HG03060 (cell line): ENCODE results near the gene CNOT4.
A peak's percentile ranks its signal among the peaks of the same experiment; 100 is the strongest.
"Not testable (repeated sequence)": the region's sequence is repeated elsewhere in the genome, so short reads cannot be mapped to it uniquely, and the experiment has no call there.

ENCODE experiments used
- ATAC-seq: cut with Tn5 transposase; IDR thresholded peaks from one replicate; pipeline ENCODE4 v1.9.1; 2021; ENCODE audit warnings: low read depth, moderate number of reproducible peaks; ENCODE audit not compliant: unreplicated experiment

CNOT4 gene

GRCh38 chr7:135370656-135371055, 139.2 kb downstream of the CNOT4 start:
- ATAC-seq, result no peak

- no peak for ATAC-seq
These were observed 140.5 kb downstream of the CNOT4 start for GRCh38 chr7:135369405-135369804.

GRCh38 chr7:135368416-135369186, 141.3 kb downstream of the CNOT4 start:
- ATAC-seq, result no peak

- ATAC-seq, result no peak
These were observed 142.9 kb downstream of the CNOT4 start for GRCh38 chr7:135366843-135367508.

GRCh38 chr7:135365721-135366120, 144.2 kb downstream of the CNOT4 start:
- no peak for ATAC-seq

GRCh38 chr7:135364206-135364605, 145.7 kb downstream of the CNOT4 start:
- no peak for ATAC-seq

GRCh38 chr7:135362871-135363270, 147.0 kb downstream of the CNOT4 start:
- ATAC-seq, result no peak

- ATAC-seq, result no peak
These were observed 148.1 kb downstream of the CNOT4 start for GRCh38 chr7:135361788-135362187.

- ATAC-seq, result no peak
These were observed 150.3 kb downstream of the CNOT4 start for GRCh38 chr7:135359615-135360014.

GRCh38 chr7:135355377-135356048, 154.4 kb downstream of the CNOT4 start:
- no peak for ATAC-seq

GRCh38 chr7:135353832-135354231, 156.1 kb downstream of the CNOT4 start:
- no peak for ATAC-seq

- ATAC-seq, result no peak
These were observed 157.6 kb downstream of the CNOT4 start for GRCh38 chr7:135352285-135352684.

- ATAC-seq, result not testable (repeated sequence)
These were observed 158.8 kb downstream of the CNOT4 start for GRCh38 chr7:135351070-135351469.

- no peak for ATAC-seq
These were observed 160.2 kb downstream of the CNOT4 start for GRCh38 chr7:135349746-135350145.

GRCh38 chr7:135348493-135348892, 161.4 kb downstream of the CNOT4 start:
- ATAC-seq, result no peak

- ATAC-seq, result no peak
These were observed 166.5 kb downstream of the CNOT4 start for GRCh38 chr7:135343361-135343760.

- ATAC-seq, result no peak
These were observed 167.0 kb downstream of the CNOT4 start for GRCh38 chr7:135342887-135343286.

GRCh38 chr7:135341049-135341448, 168.9 kb downstream of the CNOT4 start:
- ATAC-seq, result no peak

GRCh38 chr7:135337977-135338550, 171.8 kb downstream of the CNOT4 start:
- ATAC-seq, result no peak

GRCh38 chr7:135337506-135337905, 172.4 kb downstream of the CNOT4 start:
- no peak for ATAC-seq

GRCh38 chr7:135335628-135336139, 174.2 kb downstream of the CNOT4 start:
- peak; percentile 43 for ATAC-seq
